HepG2 (cell line): ENCODE data around the gene MRPL38. TPM values are rescaled to one million over a fixed set of nuclear protein-coding genes. Genes with fewer than 3 reads are reported as not detected.
A peak's percentile ranks its signal among the peaks of the same experiment; 100 is the strongest.

ENCODE experiments used
- AHR ChIP-seq: IDR thresholded peaks from 2 replicates; pipeline ENCODE4 v1.6.1; 2018; ENCODE audit warnings: missing genetic modification reagents, missing compliant biosample characterization
- BRF2 ChIP-seq: sonication (generic); formaldehyde crosslinking; IDR thresholded peaks from 2 replicates; pipeline ENCODE4 v1.8.1; 2022; ENCODE audit warnings: mild to moderate bottlenecking, missing genetic modification reagents
- CHD2 ChIP-seq: IDR thresholded peaks from 2 replicates; pipeline ENCODE4 v1.6.1; 2011; ENCODE audit warnings: low read depth, low read length, improper control_type of control experiment
- FOXK1 ChIP-seq: sonication (generic); formaldehyde crosslinking; IDR thresholded peaks from 2 replicates; pipeline ENCODE4 v1.4.0; 2020; ENCODE audit warnings: low read depth, missing genetic modification reagents, borderline replicate concordance
- FOXM1 ChIP-seq: sonication (generic); formaldehyde crosslinking; IDR thresholded peaks from 2 replicates; pipeline ENCODE4 v1.5.0; 2020; ENCODE audit warnings: missing genetic modification reagents
- FOXO1 ChIP-seq: sonication (generic); formaldehyde crosslinking; IDR thresholded peaks from 2 replicates; pipeline ENCODE4 v1.4.0; 2020; ENCODE audit warnings: missing genetic modification reagents
- HMGA1 ChIP-seq: sonication (generic); formaldehyde crosslinking; conservative IDR thresholded peaks from 2 replicates; pipeline ENCODE4 v1.4.0; 2020; ENCODE audit warnings: missing genetic modification reagents
- MBD4 ChIP-seq: IDR thresholded peaks from 2 replicates; pipeline ENCODE4 v1.6.1; 2012; ENCODE audit warnings: low read length, inconsistent platforms, borderline replicate concordance
- NPAS2 ChIP-seq: sonication (generic); formaldehyde crosslinking; IDR thresholded peaks from 2 replicates; pipeline ENCODE4 v1.8.0; 2022; ENCODE audit warnings: mild to moderate bottlenecking, missing genetic modification reagents, borderline replicate concordance
- PRDM4 ChIP-seq: sonication (generic); formaldehyde crosslinking; IDR thresholded peaks from 2 replicates; pipeline ENCODE4 v1.9.0; 2021; ENCODE audit warnings: missing genetic modification reagents, borderline replicate concordance
- SMYD3 ChIP-seq: sonication (generic); formaldehyde crosslinking; IDR thresholded peaks from 2 replicates; pipeline ENCODE4 v1.8.1; 2023; ENCODE audit warnings: mild to moderate bottlenecking, missing genetic modification reagents
- TEAD2 ChIP-seq: sonication (generic); formaldehyde crosslinking; IDR thresholded peaks from 2 replicates; pipeline ENCODE4 v1.9.0; 2021; ENCODE audit warnings: missing genetic modification reagents
- TFDP1 ChIP-seq: IDR thresholded peaks from 2 replicates; pipeline ENCODE4 v1.6.1; 2016; ENCODE audit warnings: missing compliant biosample characterization, missing genetic modification reagents, borderline replicate concordance
- WIZ ChIP-seq: sonication (generic); formaldehyde crosslinking; IDR thresholded peaks from 2 replicates; pipeline ENCODE4 v1.5.1; 2020; ENCODE audit warnings: mild to moderate bottlenecking, missing genetic modification reagents
- ZBTB4 ChIP-seq: sonication (generic); formaldehyde crosslinking; IDR thresholded peaks from 2 replicates; pipeline ENCODE4 v1.4.0; 2020; ENCODE audit warnings: missing genetic modification reagents, mild to moderate bottlenecking, borderline replicate concordance
- ZBTB44 ChIP-seq: sonication (generic); formaldehyde crosslinking; IDR thresholded peaks from 2 replicates; pipeline ENCODE4 v1.4.0; 2020; ENCODE audit warnings: missing genetic modification reagents
- ZFX ChIP-seq: sonication (generic); formaldehyde crosslinking; IDR thresholded peaks from 2 replicates; pipeline ENCODE4 v1.4.0; 2020; ENCODE audit warnings: mild to moderate bottlenecking, low read depth, missing genetic modification reagents, moderate library complexity
- ZNF234 ChIP-seq: sonication (generic); formaldehyde crosslinking; conservative IDR thresholded peaks from 2 replicates; pipeline ENCODE4 v1.5.1; 2020; ENCODE audit warnings: mild to moderate bottlenecking, missing genetic modification reagents
- ZNF256 ChIP-seq: sonication (generic); formaldehyde crosslinking; conservative IDR thresholded peaks from 2 replicates; pipeline ENCODE4 v1.4.0; 2020; ENCODE audit warnings: missing genetic modification reagents
- ZNF878 ChIP-seq: sonication (generic); formaldehyde crosslinking; IDR thresholded peaks from 2 replicates; pipeline ENCODE4 v1.8.1; 2023; ENCODE audit warnings: mild to moderate bottlenecking, missing genetic modification reagents, moderate library complexity
- polyA plus RNA-seq, 8 experiments: library from polyadenylated mRNA; depleted of rRNA in 3 of 8; stranded (reverse) in 7 of 8; unstranded in 1 of 8; fragments of >200 nt; fragmentation: Illumina TruSeq in 4 of 8; extraction: Trizol in 4 of 8; gene quantifications; 2 replicates each; pipeline versions ENCODE4 v1.2.1 to v1.2.3, GENCODE V29; 2011 to 2016; ENCODE audit warnings: low read depth in 4 of 8, missing spikeins in 1 of 8, mixed read lengths in 1 of 8; ENCODE audit not compliant: insufficient read depth in 1 of 8
- total RNA-seq, 5 experiments: library from RNA; depleted of rRNA; stranded (reverse); fragments of >200 nt; fragmentation: Illumina TruSeq; extraction: Trizol; gene quantifications; 2 replicates each; pipeline ENCODE4 v1.2.3, GENCODE V29; 2016; ENCODE audit warnings: low read depth in 1 of 5

The MRPL38 gene
- total and polyA plus RNA-seq, 2 of the 13 experiments (the other 11 are each of a cell fraction or from before 2014, with no cell fraction given) = 83.7 to 125 TPM

GRCh38 chr17:75876190-75876937 lies 28.3 kb downstream of the MRPL38 start (continued):
- TF ChIP-seq TFDP1 (CRISPR knock-in tag) (peak; percentile 76), WIZ (CRISPR knock-in tag) (no peak; the same call in 1 of the 2 replicates), NPAS2 (CRISPR knock-in tag) (no peak), ZBTB44 (CRISPR knock-in tag) (peak; percentile 17; the same call in 1 of the 2 replicates), BRF2 (peak; percentile 86), ZFX (CRISPR knock-in tag) (peak; percentile 97), AHR (CRISPR knock-in tag) (no peak; the same call in none of the 2 replicates), TEAD2 (CRISPR knock-in tag) (no peak), PRDM4 (CRISPR knock-in tag) (no peak), ZBTB4 (CRISPR knock-in tag) (peak; percentile 88; the same call in 1 of the 2 replicates), FOXM1 (CRISPR knock-in tag) (no peak), ZNF256 (CRISPR knock-in tag) (no peak; the same call in 1 of the 2 replicates), FOXO1 (CRISPR knock-in tag) (peak; percentile 96), ZNF234 (CRISPR knock-in tag) (0 out of 2 replicates have a peak, but pooled peaks have one; percentile 67), CHD2 (no peak), SMYD3 (peak; percentile 93), HMGA1 (CRISPR knock-in tag) (no peak), ZNF878 (CRISPR knock-in tag) (peak; percentile 70), MBD4 (no peak), FOXK1 (peak; percentile 92; the same call in 1 of the 2 replicates)
